C4-2B (cell line): Measurements from ENCODE around the gene AUH.

Experiments
- CTCF ChIP-seq: fragments of 450-650 bp; conservative IDR thresholded peaks from 2 replicates; pipeline ENCODE4 v1.5.1; 2017; ENCODE audit warnings: mild to moderate bottlenecking
- ZFX ChIP-seq: fragments of 450-650 bp; IDR thresholded peaks from 2 replicates; pipeline ENCODE4 v1.6.1; 2017

DNA sequence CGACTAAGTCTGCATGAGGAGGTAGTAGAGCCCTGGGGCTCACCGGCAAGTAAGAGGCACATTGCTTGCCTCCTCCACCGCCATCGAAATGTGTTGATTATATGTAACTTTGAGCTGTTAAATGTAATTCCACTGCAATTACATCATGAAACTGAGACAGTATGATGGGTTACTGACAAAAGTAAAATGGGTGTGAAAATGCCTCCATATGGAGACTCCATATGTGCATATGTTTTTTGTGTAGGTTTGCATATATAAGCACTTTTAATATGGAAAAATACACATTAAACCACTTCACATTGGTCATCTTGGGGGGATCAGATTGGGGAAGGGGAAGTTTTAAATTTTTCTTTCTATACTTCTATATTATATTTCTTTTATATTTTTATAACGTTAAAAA, 32.1 kb upstream of the AUH start:
- TF ChIP-seq CTCF = no peak
- TF ChIP-seq ZFX = no peak
